ENCODE results near the gene ZSCAN5B. TPM values are rescaled to one million over a fixed set of nuclear protein-coding genes. Genes with fewer than 3 reads are reported as not detected.

The ZSCAN5B gene
- total and polyA plus RNA-seq, 9 of the 15 experiments (the other 6 are each of a cell fraction or from before 2014, with no cell fraction given), result 0.03 to 0.07 TPM; not detected in 7

- no peak for ATAC-seq
- intact Hi-C loops (cut with micrococcal nuclease), result no loop called here
- Histone ChIP-seq H3K79me2 (ENCODE audit: control insufficient read depth, insufficient read depth, low read length) (peaks cover 5% of the 10 kb centered on the region; the same call in 2 of the 3 replicates), H3K27ac (ENCODE audit: extremely low read depth, low read depth, low read length) (no peak overlapping the region), H2AFZ (ENCODE audit: low read depth, low read length) (no peak overlapping the region), H4K20me1 (replicated peaks; ENCODE audit: control insufficient read depth, insufficient read depth, low read length) (no peaks in the 10 kb centered on the region; the same call in 1 of the 2 replicates), H3K9me3 (replicated peaks; ENCODE audit: control insufficient read depth, insufficient read depth, low read depth, low read length) (no peaks in the 10 kb centered on the region), H3K4me3 (no peak overlapping the region), H3K9ac (ENCODE audit: insufficient read depth in 1 of 2, low read depth in 2 of 2, low read length in 2 of 2) (no peak overlapping the region), H3K36me3 (ENCODE audit: control insufficient read depth, insufficient read depth, low read length) (peaks cover 28% of the 10 kb centered on the region; the same call in 2 of the 3 replicates), H3K27me3 (ENCODE audit: control insufficient read depth in 2 of 2, insufficient read depth in 2 of 2, low read length in 2 of 2) (no peaks in the 10 kb centered on the region), H3K9me1 (ENCODE audit: control insufficient read depth, insufficient read depth, low read length) (no peaks in the 10 kb centered on the region), H3K4me1 (replicated peaks in 1 of 2; ENCODE audit: control insufficient read depth in 2 of 2, insufficient read depth in 2 of 2, low read length in 2 of 2) (peaks cover 0 to 4% of the 10 kb centered on the region in 2 experiments; a peak in 1 of 5 replicates), H3K4me2 (ENCODE audit: insufficient read depth, low read length) (no peak overlapping the region)
- POLR2A ChIA-PET, result no interaction called here
- BruUV-seq (replicated peaks), result no TSS peak
- FAIRE-seq, result no peak
- in situ Hi-C loops (cut with MboI), result no loop called here
- DNase-seq (ENCODE audit: extremely low read depth in 1 of 4, low spot score in 3 of 4), result no peak
- 76% methylated on average over 6 of the region's 6 CpGs for WGBS (ENCODE audit: insufficient coverage, low coverage, missing lambda C conversion rate)
- TF ChIP-seq ZNF444 (CRISPR knock-in tag; IDR thresholded peaks at IDR 0.05), result no peak
- TF ChIP-seq ERF (CRISPR knock-in tag; IDR thresholded peaks at IDR 0.05), result no peak
- no peak for TF ChIP-seq MTA1 (IDR thresholded peaks at IDR 0.05; ENCODE audit: borderline replicate concordance)
- no peak for TF ChIP-seq HOXB6 (CRISPR knock-in tag; IDR thresholded peaks at IDR 0.05; ENCODE audit: borderline replicate concordance)
- TF ChIP-seq PTTG1 (tag; IDR thresholded peaks at IDR 0.05; ENCODE audit: low read depth), result no peak
- no peak for TF ChIP-seq ARNT (IDR thresholded peaks at IDR 0.05)
- no peak for TF ChIP-seq NFXL1 (CRISPR knock-in tag; IDR thresholded peaks at IDR 0.05)
- no peak for TF ChIP-seq DMBX1 (CRISPR knock-in tag; IDR thresholded peaks at IDR 0.05; ENCODE audit: borderline replicate concordance)
- TF ChIP-seq CUX1 (CRISPR knock-in tag; IDR thresholded peaks at IDR 0.05), result no peak
- TF ChIP-seq THRAP3 (IDR thresholded peaks at IDR 0.05; ENCODE audit: borderline replicate concordance), result no peak
- no peak for TF ChIP-seq PRMT5 (CRISPR knock-in tag; IDR thresholded peaks at IDR 0.05)
- TF ChIP-seq ZC3H8 (IDR thresholded peaks at IDR 0.05), result no peak
- TF ChIP-seq HNRNPUL1 (IDR thresholded peaks at IDR 0.05; ENCODE audit: low read length), result no peak
- TF ChIP-seq RFX5 (IDR thresholded peaks at IDR 0.05; ENCODE audit: low read depth, low read length), result no peak
- TF ChIP-seq FOXM1 (IDR thresholded peaks at IDR 0.05; ENCODE audit: low read depth), result no peak
- TF ChIP-seq FOXM1 (CRISPR knock-in tag; IDR thresholded peaks at IDR 0.05; ENCODE audit: low read depth), result no peak
- CTCF ChIA-PET (ENCODE audit: low intra/inter-chr PET ratio), result no interaction called here
Measured at GRCh38 chr19:56153507-56153906, 44.1 kb downstream of the ZSCAN5B start.
